Testis (tissue), 2 donors: Measurements from ENCODE around the gene TYR.

Experiments
- POLR2A ChIP-seq: fragments of 450-650 bp; IDR thresholded peaks from one replicate; pipeline ENCODE4 v1.6.1; 2017; ENCODE audit warnings: antibody characterized with exemption, mild to moderate bottlenecking, moderate library complexity
- TF ChIP-seq, protein P1 (sequence below), 3 experiments: fragments of 450-650 bp in 2 of 3; fragments of 200-600 bp in 1 of 3; sonication (generic) in 1 of 3; IDR thresholded peaks; one replicate each; pipeline ENCODE4 v1.5.1; 2016 to 2019; ENCODE audit warnings: antibody characterized with exemption in 3 of 3, mild to moderate bottlenecking in 2 of 3, moderate library complexity in 1 of 3

GRCh38 chr11:89176938-89177337 lies 737 bp upstream of the TYR start:
- no peak for TF ChIP-seq POLR2A
- TF ChIP-seq, protein P1, sequence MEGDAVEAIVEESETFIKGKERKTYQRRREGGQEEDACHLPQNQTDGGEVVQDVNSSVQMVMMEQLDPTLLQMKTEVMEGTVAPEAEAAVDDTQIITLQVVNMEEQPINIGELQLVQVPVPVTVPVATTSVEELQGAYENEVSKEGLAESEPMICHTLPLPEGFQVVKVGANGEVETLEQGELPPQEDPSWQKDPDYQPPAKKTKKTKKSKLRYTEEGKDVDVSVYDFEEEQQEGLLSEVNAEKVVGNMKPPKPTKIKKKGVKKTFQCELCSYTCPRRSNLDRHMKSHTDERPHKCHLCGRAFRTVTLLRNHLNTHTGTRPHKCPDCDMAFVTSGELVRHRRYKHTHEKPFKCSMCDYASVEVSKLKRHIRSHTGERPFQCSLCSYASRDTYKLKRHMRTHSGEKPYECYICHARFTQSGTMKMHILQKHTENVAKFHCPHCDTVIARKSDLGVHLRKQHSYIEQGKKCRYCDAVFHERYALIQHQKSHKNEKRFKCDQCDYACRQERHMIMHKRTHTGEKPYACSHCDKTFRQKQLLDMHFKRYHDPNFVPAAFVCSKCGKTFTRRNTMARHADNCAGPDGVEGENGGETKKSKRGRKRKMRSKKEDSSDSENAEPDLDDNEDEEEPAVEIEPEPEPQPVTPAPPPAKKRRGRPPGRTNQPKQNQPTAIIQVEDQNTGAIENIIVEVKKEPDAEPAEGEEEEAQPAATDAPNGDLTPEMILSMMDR (IDR thresholded peaks at IDR 0.05) = no peak
